ENCODE data around the gene OR9Q1. TPM values are rescaled to one million over a fixed set of nuclear protein-coding genes. Genes with fewer than 3 reads are reported as not detected.

OR9Q1 gene
- total and polyA plus RNA-seq, 2 of the 13 experiments (the other 11 are each of a cell fraction or from before 2014, with no cell fraction given): not detected

DNA sequence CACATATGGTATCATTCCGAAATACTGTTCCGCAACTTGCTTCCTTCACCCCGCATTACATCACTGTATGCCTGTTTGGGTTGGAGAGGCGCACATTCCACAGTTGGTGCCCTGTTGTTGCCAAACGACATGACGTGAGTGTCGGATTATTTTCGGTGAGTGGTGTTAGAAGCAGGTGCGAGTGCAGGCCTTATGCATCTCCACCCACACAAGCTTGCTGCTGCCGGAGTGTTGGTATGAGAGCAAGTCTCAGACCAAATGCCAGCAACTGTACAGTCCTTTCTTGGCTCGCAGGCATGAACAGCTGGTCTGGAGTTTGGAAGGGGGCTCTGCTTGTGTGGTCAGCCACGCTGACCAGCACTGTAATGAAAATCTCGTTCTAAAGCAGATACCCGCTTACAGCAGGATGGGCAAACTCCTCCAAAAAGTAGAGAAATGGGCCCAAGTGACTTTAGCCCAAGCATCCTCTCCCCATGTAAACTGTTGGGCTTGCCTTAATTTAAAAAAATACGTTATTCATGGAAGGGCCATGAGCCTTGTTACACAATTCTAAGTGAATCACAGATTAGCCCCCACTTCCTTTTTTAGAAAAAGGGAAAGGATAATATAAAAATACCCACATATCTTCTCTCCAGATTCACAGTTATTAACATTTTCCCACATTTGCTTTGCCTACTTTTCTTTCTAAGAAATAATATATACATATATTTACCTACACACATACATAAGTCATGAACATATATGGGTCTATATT is 48.7 kb upstream of the OR9Q1 start:
- CTCF ChIA-PET (ENCODE audit: low intra/inter-chr PET ratio, low total read pairs): no interaction called here
- DNase-seq (ENCODE audit: low spot score) (no peak), ATAC-seq (no peak), FAIRE-seq (no peak)
- Histone ChIP-seq H3K9ac (ENCODE audit: insufficient read depth, low read depth, low read length) (no peak overlapping the region), H2AFZ (ENCODE audit: low read length) (peak overlapping the region; percentile 5), H3K4me1 (ENCODE audit: insufficient read depth, low read length) (peaks cover 86% of the 10 kb centered on the region), H3K4me3 (replicated peaks in 1 of 3; ENCODE audit: insufficient read depth in 1 of 3, low read depth in 2 of 3, low read length in 3 of 3) (no peak overlapping the region), H3K4me2 (ENCODE audit: low read depth, low read length) (no peak overlapping the region), H3K27me3 (ENCODE audit: control insufficient read depth in 1 of 2, insufficient read depth in 2 of 2, low read length in 2 of 2) (no peaks in the 10 kb centered on the region), H3K27ac (ENCODE audit: extremely low read length, insufficient read depth, low read length) (no peak overlapping the region), H3K36me3 (replicated peaks in 1 of 2; ENCODE audit: control insufficient read depth in 1 of 2, insufficient read depth in 2 of 2, low read length in 2 of 2) (no peaks in the 10 kb centered on the region), H4K20me1 (ENCODE audit: insufficient read depth, low read length) (no peaks in the 10 kb centered on the region), H3K9me3 (ENCODE audit: low read length) (no peaks in the 10 kb centered on the region), H3K79me2 (ENCODE audit: insufficient read depth, low read length) (no peaks in the 10 kb centered on the region)
- POLR2A ChIA-PET: no interaction called here
- in situ Hi-C loops (cut with HindIII; ENCODE audit: extremely low pct_ligation_motif_present, low pct_unique_long_range_greater_than_20kb): no loop called here
- intact Hi-C loops (cut with micrococcal nuclease; ENCODE audit: unreplicated experiment): loop anchor here (5.0 to 10.0 kb wide), 2 partner anchors 38 to 170 kb away; no protein-coding TSS in a partner anchor
- no TSS peak for BruUV-seq (replicated peaks)
- TF ChIP-seq SAFB2 (CRISPR knock-in tag; IDR thresholded peaks at IDR 0.05; ENCODE audit: borderline replicate concordance, low read depth) (no peak), ZBTB38 (CRISPR knock-in tag; IDR thresholded peaks at IDR 0.05) (peak; percentile 57; the same call in 1 of the 2 replicates), REXO4 (CRISPR knock-in tag; IDR thresholded peaks at IDR 0.05; ENCODE audit: borderline replicate concordance) (no peak)
- TF ChIP-seq, protein P1, sequence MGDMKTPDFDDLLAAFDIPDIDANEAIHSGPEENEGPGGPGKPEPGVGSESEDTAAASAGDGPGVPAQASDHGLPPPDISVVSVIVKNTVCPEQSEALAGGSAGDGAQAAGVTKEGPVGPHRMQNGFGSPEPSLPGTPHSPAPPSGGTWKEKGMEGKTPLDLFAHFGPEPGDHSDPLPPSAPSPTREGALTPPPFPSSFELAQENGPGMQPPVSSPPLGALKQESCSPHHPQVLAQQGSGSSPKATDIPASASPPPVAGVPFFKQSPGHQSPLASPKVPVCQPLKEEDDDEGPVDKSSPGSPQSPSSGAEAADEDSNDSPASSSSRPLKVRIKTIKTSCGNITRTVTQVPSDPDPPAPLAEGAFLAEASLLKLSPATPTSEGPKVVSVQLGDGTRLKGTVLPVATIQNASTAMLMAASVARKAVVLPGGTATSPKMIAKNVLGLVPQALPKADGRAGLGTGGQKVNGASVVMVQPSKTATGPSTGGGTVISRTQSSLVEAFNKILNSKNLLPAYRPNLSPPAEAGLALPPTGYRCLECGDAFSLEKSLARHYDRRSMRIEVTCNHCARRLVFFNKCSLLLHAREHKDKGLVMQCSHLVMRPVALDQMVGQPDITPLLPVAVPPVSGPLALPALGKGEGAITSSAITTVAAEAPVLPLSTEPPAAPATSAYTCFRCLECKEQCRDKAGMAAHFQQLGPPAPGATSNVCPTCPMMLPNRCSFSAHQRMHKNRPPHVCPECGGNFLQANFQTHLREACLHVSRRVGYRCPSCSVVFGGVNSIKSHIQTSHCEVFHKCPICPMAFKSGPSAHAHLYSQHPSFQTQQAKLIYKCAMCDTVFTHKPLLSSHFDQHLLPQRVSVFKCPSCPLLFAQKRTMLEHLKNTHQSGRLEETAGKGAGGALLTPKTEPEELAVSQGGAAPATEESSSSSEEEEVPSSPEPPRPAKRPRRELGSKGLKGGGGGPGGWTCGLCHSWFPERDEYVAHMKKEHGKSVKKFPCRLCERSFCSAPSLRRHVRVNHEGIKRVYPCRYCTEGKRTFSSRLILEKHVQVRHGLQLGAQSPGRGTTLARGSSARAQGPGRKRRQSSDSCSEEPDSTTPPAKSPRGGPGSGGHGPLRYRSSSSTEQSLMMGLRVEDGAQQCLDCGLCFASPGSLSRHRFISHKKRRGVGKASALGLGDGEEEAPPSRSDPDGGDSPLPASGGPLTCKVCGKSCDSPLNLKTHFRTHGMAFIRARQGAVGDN (CRISPR knock-in tag; IDR thresholded peaks at IDR 0.05): 0 out of 2 replicates have a peak, but pooled peaks have one; percentile 14
- TF ChIP-seq, protein P2, sequence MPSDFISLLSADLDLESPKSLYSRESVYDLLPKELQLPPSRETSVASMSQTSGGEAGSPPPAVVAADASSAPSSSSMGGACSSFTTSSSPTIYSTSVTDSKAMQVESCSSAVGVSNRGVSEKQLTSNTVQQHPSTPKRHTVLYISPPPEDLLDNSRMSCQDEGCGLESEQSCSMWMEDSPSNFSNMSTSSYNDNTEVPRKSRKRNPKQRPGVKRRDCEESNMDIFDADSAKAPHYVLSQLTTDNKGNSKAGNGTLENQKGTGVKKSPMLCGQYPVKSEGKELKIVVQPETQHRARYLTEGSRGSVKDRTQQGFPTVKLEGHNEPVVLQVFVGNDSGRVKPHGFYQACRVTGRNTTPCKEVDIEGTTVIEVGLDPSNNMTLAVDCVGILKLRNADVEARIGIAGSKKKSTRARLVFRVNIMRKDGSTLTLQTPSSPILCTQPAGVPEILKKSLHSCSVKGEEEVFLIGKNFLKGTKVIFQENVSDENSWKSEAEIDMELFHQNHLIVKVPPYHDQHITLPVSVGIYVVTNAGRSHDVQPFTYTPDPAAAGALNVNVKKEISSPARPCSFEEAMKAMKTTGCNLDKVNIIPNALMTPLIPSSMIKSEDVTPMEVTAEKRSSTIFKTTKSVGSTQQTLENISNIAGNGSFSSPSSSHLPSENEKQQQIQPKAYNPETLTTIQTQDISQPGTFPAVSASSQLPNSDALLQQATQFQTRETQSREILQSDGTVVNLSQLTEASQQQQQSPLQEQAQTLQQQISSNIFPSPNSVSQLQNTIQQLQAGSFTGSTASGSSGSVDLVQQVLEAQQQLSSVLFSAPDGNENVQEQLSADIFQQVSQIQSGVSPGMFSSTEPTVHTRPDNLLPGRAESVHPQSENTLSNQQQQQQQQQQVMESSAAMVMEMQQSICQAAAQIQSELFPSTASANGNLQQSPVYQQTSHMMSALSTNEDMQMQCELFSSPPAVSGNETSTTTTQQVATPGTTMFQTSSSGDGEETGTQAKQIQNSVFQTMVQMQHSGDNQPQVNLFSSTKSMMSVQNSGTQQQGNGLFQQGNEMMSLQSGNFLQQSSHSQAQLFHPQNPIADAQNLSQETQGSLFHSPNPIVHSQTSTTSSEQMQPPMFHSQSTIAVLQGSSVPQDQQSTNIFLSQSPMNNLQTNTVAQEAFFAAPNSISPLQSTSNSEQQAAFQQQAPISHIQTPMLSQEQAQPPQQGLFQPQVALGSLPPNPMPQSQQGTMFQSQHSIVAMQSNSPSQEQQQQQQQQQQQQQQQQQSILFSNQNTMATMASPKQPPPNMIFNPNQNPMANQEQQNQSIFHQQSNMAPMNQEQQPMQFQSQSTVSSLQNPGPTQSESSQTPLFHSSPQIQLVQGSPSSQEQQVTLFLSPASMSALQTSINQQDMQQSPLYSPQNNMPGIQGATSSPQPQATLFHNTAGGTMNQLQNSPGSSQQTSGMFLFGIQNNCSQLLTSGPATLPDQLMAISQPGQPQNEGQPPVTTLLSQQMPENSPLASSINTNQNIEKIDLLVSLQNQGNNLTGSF (CRISPR knock-in tag; IDR thresholded peaks at IDR 0.05): no peak
- TF ChIP-seq, protein P3, sequence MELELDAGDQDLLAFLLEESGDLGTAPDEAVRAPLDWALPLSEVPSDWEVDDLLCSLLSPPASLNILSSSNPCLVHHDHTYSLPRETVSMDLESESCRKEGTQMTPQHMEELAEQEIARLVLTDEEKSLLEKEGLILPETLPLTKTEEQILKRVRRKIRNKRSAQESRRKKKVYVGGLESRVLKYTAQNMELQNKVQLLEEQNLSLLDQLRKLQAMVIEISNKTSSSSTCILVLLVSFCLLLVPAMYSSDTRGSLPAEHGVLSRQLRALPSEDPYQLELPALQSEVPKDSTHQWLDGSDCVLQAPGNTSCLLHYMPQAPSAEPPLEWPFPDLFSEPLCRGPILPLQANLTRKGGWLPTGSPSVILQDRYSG (CRISPR knock-in tag; IDR thresholded peaks at IDR 0.05): no peak
- TF ChIP-seq, protein P4, sequence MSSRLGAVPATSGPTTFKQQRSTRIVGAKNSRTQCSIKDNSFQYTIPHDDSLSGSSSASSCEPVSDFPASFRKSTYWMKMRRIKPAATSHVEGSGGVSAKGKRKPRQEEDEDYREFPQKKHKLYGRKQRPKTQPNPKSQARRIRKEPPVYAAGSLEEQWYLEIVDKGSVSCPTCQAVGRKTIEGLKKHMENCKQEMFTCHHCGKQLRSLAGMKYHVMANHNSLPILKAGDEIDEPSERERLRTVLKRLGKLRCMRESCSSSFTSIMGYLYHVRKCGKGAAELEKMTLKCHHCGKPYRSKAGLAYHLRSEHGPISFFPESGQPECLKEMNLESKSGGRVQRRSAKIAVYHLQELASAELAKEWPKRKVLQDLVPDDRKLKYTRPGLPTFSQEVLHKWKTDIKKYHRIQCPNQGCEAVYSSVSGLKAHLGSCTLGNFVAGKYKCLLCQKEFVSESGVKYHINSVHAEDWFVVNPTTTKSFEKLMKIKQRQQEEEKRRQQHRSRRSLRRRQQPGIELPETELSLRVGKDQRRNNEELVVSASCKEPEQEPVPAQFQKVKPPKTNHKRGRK (CRISPR knock-in tag; IDR thresholded peaks at IDR 0.05): 0 out of 2 replicates have a peak, but pooled peaks have one; percentile 58
- WGBS (ENCODE audit: low lambda C conversion rate): 99% methylated on average over 15 of the region's 15 CpGs
